Suppressor macrophage treated with lipopolysaccharide for 1 hour (primary cell): Measurements from ENCODE around the gene ARAP3.
"Not testable (repeated sequence)": the region's sequence is repeated elsewhere in the genome, so short reads cannot be mapped to it uniquely, and the experiment has no call there.

ENCODE experiments used
- DNase-seq, 3 donors: peaks; one replicate each; pipeline ENCODE4 v3.0.0-alpha.2; 2020 to 2022

ARAP3 gene

GRCh38 chr5:141681695-141682641 is at the start of gene ARAP3:
Gene ARAP3, minus strand, starts transcription at chr5:141682230. Its CDS starts 1,744 bp downstream, at chr5:141680486.
- DNase-seq: peak; percentile 71 to 87 (median 79)

- DNase-seq: no peak
Measured at GRCh38 chr5:141729387-141730006, 47.5 kb upstream of the ARAP3 start.

- DNase-seq: no peak
Measured at GRCh38 chr5:141725891-141726290, 43.9 kb upstream of the ARAP3 start.

GRCh38 chr5:141725174-141725573 is 43.1 kb upstream of the ARAP3 start:
- DNase-seq: not testable (repeated sequence)

- DNase-seq: no peak
Measured at GRCh38 chr5:141722266-141722665, 40.2 kb upstream of the ARAP3 start.

- no peak for DNase-seq
Measured at GRCh38 chr5:141717043-141717442, 35.0 kb upstream of the ARAP3 start.

GRCh38 chr5:141716468-141716867 is 34.4 kb upstream of the ARAP3 start:
- DNase-seq: no peak

GRCh38 chr5:141716009-141716408 is 34.0 kb upstream of the ARAP3 start:
- no peak for DNase-seq

GRCh38 chr5:141715346-141715905 is 33.4 kb upstream of the ARAP3 start:
- DNase-seq: no peak

GRCh38 chr5:141714542-141715310 is 32.7 kb upstream of the ARAP3 start:
- no peak for DNase-seq

GRCh38 chr5:141713616-141714309 is 31.7 kb upstream of the ARAP3 start:
- DNase-seq: no peak

- no peak for DNase-seq
Measured at GRCh38 chr5:141711687-141712086, 29.7 kb upstream of the ARAP3 start.

GRCh38 chr5:141709699-141710267 is 27.8 kb upstream of the ARAP3 start:
- no peak for DNase-seq

GRCh38 chr5:141708016-141708415 is 26.0 kb upstream of the ARAP3 start:
- no peak for DNase-seq

GRCh38 chr5:141707510-141707909 is 25.5 kb upstream of the ARAP3 start:
- DNase-seq: peak; percentile 35 to 51 (median 43)

GRCh38 chr5:141706121-141706520 is 24.1 kb upstream of the ARAP3 start:
- peak in 2 of 3 donors; percentile 23 to 38 for DNase-seq

GRCh38 chr5:141705469-141705868 is 23.4 kb upstream of the ARAP3 start:
- peak; percentile 56 to 60 (median 59) for DNase-seq

GRCh38 chr5:141704782-141705297 is 22.8 kb upstream of the ARAP3 start:
- no peak for DNase-seq

GRCh38 chr5:141703133-141703561 is 21.1 kb upstream of the ARAP3 start:
- DNase-seq: no peak

GRCh38 chr5:141701360-141702119 is 19.5 kb upstream of the ARAP3 start:
- DNase-seq: no peak

GRCh38 chr5:141697586-141697985 is 15.6 kb upstream of the ARAP3 start:
- DNase-seq: no peak
